Measurements from ENCODE around the gene ATP1B2. TPM values are rescaled to one million over a fixed set of nuclear protein-coding genes. Genes with fewer than 3 reads are reported as not detected.
A peak's percentile ranks its signal among the peaks of the same experiment; 100 is the strongest.

Gene ATP1B2
- total RNA-seq, 1 donor from 2014 or later: 0.37 TPM

DNA sequence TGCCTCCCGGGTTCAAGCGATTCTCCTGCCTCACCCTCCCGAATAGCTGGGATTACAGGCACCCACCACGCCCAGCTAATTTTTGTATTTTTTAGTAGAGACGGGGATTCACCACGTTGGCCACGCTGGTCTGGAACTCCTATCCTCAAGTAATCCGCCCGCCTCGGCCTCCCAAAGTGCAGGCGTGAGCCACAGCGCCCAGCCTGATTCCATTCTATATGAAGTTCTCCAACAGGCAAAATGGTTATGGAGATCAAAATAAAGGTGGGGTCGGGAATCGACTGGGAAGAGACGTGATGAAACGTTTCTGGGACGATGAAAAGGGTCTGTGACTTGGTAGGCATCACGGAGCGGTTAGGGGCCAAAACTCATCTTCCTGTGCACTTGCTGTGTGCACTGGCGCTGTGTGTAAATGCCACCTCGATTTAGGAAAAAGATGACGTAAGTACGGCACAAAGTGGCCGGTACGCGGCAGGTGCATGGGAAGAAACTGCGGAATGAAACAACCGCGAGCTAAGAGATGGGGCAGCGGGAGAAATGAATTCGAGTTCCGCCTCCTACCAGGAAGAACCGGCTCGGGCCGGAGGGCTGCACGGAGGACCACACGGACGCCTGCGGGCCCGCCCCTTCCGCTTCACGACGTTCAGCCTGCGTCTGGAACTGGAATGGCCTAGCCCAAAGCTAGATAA lies 35.0 kb downstream of the ATP1B2 start:
- peaks cover 16% of the 10 kb centered on the region for H3K4me1 ChIP-seq
- H3K4me1 Mint-ChIP-seq: peaks cover 25% of the 10 kb centered on the region
- H3K27me3 Mint-ChIP-seq (ENCODE audit: insufficient read depth, low read depth): no peaks in the 10 kb centered on the region
- H3K4me3 ChIP-seq: peak overlapping the region; percentile 75
- peak overlapping the region; percentile 87 for H3K4me2 ChIP-seq
- peak overlapping the region; percentile 100 for H3K27ac ChIP-seq
- peaks cover 86% of the 10 kb centered on the region for H3K79me2 ChIP-seq (ENCODE audit: low read depth)
- peak overlapping the region; percentile 45 for H2AFZ ChIP-seq (replicated peaks)
- no peaks in the 10 kb centered on the region for H4K20me1 ChIP-seq (ENCODE audit: low read depth)
- no peak for TF ChIP-seq EZH2phosphoT487 (IDR thresholded peaks at IDR 0.05)
- no peak for TF ChIP-seq EZH2 (IDR thresholded peaks at IDR 0.05)
- TF ChIP-seq, protein P1, sequence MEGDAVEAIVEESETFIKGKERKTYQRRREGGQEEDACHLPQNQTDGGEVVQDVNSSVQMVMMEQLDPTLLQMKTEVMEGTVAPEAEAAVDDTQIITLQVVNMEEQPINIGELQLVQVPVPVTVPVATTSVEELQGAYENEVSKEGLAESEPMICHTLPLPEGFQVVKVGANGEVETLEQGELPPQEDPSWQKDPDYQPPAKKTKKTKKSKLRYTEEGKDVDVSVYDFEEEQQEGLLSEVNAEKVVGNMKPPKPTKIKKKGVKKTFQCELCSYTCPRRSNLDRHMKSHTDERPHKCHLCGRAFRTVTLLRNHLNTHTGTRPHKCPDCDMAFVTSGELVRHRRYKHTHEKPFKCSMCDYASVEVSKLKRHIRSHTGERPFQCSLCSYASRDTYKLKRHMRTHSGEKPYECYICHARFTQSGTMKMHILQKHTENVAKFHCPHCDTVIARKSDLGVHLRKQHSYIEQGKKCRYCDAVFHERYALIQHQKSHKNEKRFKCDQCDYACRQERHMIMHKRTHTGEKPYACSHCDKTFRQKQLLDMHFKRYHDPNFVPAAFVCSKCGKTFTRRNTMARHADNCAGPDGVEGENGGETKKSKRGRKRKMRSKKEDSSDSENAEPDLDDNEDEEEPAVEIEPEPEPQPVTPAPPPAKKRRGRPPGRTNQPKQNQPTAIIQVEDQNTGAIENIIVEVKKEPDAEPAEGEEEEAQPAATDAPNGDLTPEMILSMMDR (IDR thresholded peaks at IDR 0.05): no peak
- peak overlapping the region; percentile 97 for H3K4me3 Mint-ChIP-seq
- H3K9ac ChIP-seq: peak overlapping the region; percentile 98
- no peaks in the 10 kb centered on the region for H3K27me3 ChIP-seq
- peak; percentile 98 for DNase-seq (ENCODE audit: low spot score)
- H3K9me3 ChIP-seq (ENCODE audit: low read depth): no peaks in the 10 kb centered on the region
- no peaks in the 10 kb centered on the region for H3K9me3 Mint-ChIP-seq
- H3K27ac Mint-ChIP-seq: peak overlapping the region; percentile 100
- H3K36me3 ChIP-seq: no peaks in the 10 kb centered on the region
- peaks cover 9% of the 10 kb centered on the region for H3K36me3 Mint-ChIP-seq
- peaks cover 50% of the 10 kb centered on the region for H3F3A ChIP-seq (ENCODE audit: low read depth)

DNA sequence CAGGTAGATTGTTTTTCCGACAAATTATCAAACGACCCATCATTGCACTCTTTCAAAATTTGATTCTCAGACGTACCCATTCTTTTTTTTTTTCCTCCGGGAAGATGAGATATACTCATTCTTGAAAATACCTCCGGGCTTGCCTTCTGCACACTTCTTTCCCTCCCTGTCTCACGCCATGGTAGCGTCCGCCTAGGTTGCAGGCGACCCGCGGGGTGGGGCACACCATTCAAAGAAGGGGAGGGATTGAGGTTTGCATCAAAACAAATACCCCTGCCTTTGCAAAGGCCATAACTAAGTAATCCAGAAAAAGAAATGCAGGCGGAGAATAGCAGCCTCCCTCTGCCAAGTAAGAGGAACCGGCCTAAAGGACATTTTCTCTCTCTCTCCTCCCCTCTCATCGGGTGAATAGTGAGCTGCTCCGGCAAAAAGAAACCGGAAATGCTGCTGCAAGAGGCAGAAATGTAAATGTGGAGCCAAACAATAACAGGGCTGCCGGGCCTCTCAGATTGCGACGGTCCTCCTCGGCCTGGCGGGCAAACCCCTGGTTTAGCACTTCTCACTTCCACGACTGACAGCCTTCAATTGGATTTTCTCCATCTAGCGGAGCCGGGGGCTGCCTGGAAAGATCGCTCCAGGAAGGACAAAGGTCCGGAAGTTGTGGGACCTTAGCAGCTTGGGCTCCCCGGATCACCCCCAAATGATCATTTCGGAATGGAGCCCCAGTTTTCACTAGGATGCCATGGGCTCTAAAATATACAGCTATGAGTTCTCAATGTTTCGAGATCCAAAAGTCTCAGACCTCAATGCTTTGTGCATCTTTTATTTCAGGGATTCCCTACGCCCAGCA lies 35.7 kb downstream of the ATP1B2 start:
- peak overlapping the region; percentile 75 for H3K4me3 ChIP-seq
- peaks cover 50% of the 10 kb centered on the region for H3F3A ChIP-seq (ENCODE audit: low read depth)
- H3K36me3 ChIP-seq: no peaks in the 10 kb centered on the region
- peak overlapping the region; percentile 87 for H3K4me2 ChIP-seq
- H3K27ac Mint-ChIP-seq: peak overlapping the region; percentile 100
- peaks cover 78% of the 10 kb centered on the region for H3K79me2 ChIP-seq (ENCODE audit: low read depth)
- no peaks in the 10 kb centered on the region for H3K27me3 Mint-ChIP-seq (ENCODE audit: insufficient read depth, low read depth)
- H3K9me3 ChIP-seq (ENCODE audit: low read depth): no peaks in the 10 kb centered on the region
- peak overlapping the region; percentile 98 for H3K9ac ChIP-seq
- H4K20me1 ChIP-seq (ENCODE audit: low read depth): no peaks in the 10 kb centered on the region
- peak overlapping the region; percentile 45 for H2AFZ ChIP-seq (replicated peaks)
- no peaks in the 10 kb centered on the region for H3K9me3 Mint-ChIP-seq
- H3K4me3 Mint-ChIP-seq: peak overlapping the region; percentile 97
- H3K4me1 Mint-ChIP-seq: peaks cover 25% of the 10 kb centered on the region
- H3K27ac ChIP-seq: peak overlapping the region; percentile 100
- H3K36me3 Mint-ChIP-seq: peaks cover 11% of the 10 kb centered on the region
- peaks cover 16% of the 10 kb centered on the region for H3K4me1 ChIP-seq
- H3K27me3 ChIP-seq: no peaks in the 10 kb centered on the region
- peak; percentile 90 for DNase-seq (ENCODE audit: low spot score)
- TF ChIP-seq EZH2 (IDR thresholded peaks at IDR 0.05): no peak
- TF ChIP-seq, protein P1 (IDR thresholded peaks at IDR 0.05): no peak
- TF ChIP-seq EZH2phosphoT487 (IDR thresholded peaks at IDR 0.05): no peak

DNA sequence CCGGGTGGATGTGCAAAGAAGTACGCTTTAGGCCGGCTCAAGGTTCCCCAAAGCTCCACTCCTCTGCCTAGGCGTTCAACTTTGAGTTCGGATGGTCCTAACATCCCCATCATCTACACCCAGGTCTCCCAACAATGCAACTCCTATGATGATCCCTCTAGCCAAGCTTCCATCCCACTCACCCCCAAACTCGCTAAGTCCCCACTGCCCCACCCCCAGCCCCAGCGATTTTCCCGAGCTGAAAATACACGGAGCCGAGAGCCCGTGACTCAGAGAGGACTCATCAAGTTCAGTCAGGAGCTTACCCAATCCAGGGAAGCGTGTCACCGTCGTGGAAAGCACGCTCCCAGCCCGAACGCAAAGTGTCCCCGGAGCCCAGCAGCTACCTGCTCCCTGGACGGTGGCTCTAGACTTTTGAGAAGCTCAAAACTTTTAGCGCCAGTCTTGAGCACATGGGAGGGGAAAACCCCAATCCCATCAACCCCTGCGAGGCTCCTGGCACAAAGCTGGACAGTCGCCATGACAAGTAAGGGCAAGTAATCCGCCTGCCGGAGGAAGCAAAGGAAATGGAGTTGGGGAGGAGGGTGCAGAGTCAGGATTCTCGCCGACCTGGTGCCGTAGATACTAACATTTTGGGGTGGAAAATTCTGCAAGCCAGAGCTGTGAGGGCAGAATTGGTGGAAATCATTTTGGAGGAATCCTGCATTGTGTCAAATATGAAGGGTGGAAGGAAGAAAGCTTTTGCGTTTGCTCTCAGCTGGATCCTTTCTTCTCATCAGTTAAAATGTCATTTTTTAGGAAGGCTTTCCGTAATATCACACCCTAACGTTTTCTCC lies 36.6 kb downstream of the ATP1B2 start, which contains the start of gene TP53:
Gene TP53 (minus strand): TSS at position 419 of the 836 bp plus-strand sequence. CDS start 10,896 bp downstream, outside the sequence.
- Mint-ChIP-seq H3K9me3 (no peaks in the 10 kb centered on the region), H3K27ac (peak within 1 kb of the TSS; percentile 100), H3K4me3 (peak within 1 kb of the TSS; percentile 97), H3K27me3 (ENCODE audit: insufficient read depth, low read depth) (no peaks in the 10 kb centered on the region), H3K4me1 (peaks cover 25% of the 10 kb centered on the region), H3K36me3 (peaks cover 11% of the 10 kb centered on the region)
- Histone ChIP-seq H3K4me1 (peaks cover 16% of the 10 kb centered on the region), H3K4me3 (peak within 1 kb of the TSS; percentile 93), H3K27ac (peak within 1 kb of the TSS; percentile 100), H3K79me2 (ENCODE audit: low read depth) (peaks cover 70% of the 10 kb centered on the region), H3K36me3 (no peaks in the 10 kb centered on the region), H3F3A (ENCODE audit: low read depth) (peaks cover 48% of the 10 kb centered on the region), H4K20me1 (ENCODE audit: low read depth) (no peaks in the 10 kb centered on the region), H3K9ac (peak within 1 kb of the TSS; percentile 98), H3K4me2 (peak within 1 kb of the TSS; percentile 91), H3K27me3 (no peaks in the 10 kb centered on the region), H3K9me3 (ENCODE audit: low read depth) (no peaks in the 10 kb centered on the region), H2AFZ (replicated peaks) (peak within 1 kb of the TSS; percentile 45)
- no peak for TF ChIP-seq EZH2phosphoT487 (IDR thresholded peaks at IDR 0.05)
- DNase-seq (ENCODE audit: low spot score): peak; percentile 96

All from neural progenitor cell (in vitro differentiated cells).